Activated T-helper 17 cell treated with anti-CD3 and anti-CD28 coated beads, Interleukin-2, amount 50 U/mL, for 72 hours (primary cell): Measurements from ENCODE around the gene ANO2. TPM values are rescaled to one million over a fixed set of nuclear protein-coding genes. Genes with fewer than 3 reads are reported as not detected.

Source experiments
- ATAC-seq: fragments of 150-1000 bp; cut with Tn5 transposase; replicated peaks from 2 replicates; pipeline ENCODE4 v1.10.0; 2021; ENCODE audit warnings: mild to moderate bottlenecking, moderate library complexity
- H3K27ac Mint-ChIP-seq: one replicate; pipeline ENCODE4 v1.8.0; 2022; ENCODE audit warnings: mixed read lengths
- H3K27me3 Mint-ChIP-seq: one replicate; pipeline ENCODE4 v1.8.0; 2022; ENCODE audit warnings: mixed read lengths
- H3K36me3 Mint-ChIP-seq: one replicate; pipeline ENCODE4 v1.8.0; 2022; ENCODE audit warnings: low read depth, mild to moderate bottlenecking, mixed read lengths
- H3K4me1 Mint-ChIP-seq: one replicate; pipeline ENCODE4 v1.8.0; 2022; ENCODE audit warnings: mixed read lengths
- H3K4me3 Mint-ChIP-seq: one replicate; pipeline ENCODE4 v1.8.0; 2022; ENCODE audit warnings: mild to moderate bottlenecking, mixed read lengths
- H3K9me3 Mint-ChIP-seq: one replicate; pipeline ENCODE4 v1.8.0; 2022; ENCODE audit warnings: mixed read lengths
- total RNA-seq, 2 donors: library from RNA; stranded (reverse); gene quantifications; one replicate each; pipeline ENCODE4 v1.2.3, GENCODE V29; 2022

The ANO2 gene
- total RNA-seq, 2 donors from 2014 or later, result not detected

GRCh38 chr12:5746917-5747316, 198.1 kb downstream of the ANO2 start:
- ATAC-seq, result no peak
- H3K36me3 Mint-ChIP-seq, result no peaks in the 10 kb centered on the region

GRCh38 chr12:5746036-5746908, 198.8 kb downstream of the ANO2 start:
- Mint-ChIP-seq H3K4me1 (no peaks in the 10 kb centered on the region), H3K36me3 (no peaks in the 10 kb centered on the region), H3K4me3 (no peak overlapping the region), H3K27me3 (peaks cover 10% of the 10 kb centered on the region), H3K27ac (no peak overlapping the region), H3K9me3 (no peaks in the 10 kb centered on the region)
- ATAC-seq, result no peak

More at GRCh38 chr12:5746917-5747316, 198.1 kb downstream of the ANO2 start:
- Mint-ChIP-seq H3K9me3 (no peaks in the 10 kb centered on the region), H3K4me3 (no peak overlapping the region), H3K27ac (no peak overlapping the region), H3K27me3 (peaks cover 8% of the 10 kb centered on the region), H3K4me1 (no peaks in the 10 kb centered on the region)

- Mint-ChIP-seq H3K27me3 (peaks cover 10% of the 10 kb centered on the region), H3K27ac (no peak overlapping the region), H3K4me1 (no peaks in the 10 kb centered on the region), H3K9me3 (no peaks in the 10 kb centered on the region), H3K4me3 (no peak overlapping the region), H3K36me3 (no peaks in the 10 kb centered on the region)
- ATAC-seq, result peak; percentile 56
Measured at GRCh38 chr12:5745251-5745888, 199.7 kb downstream of the ANO2 start.

- H3K27me3 Mint-ChIP-seq, result peaks cover 15% of the 10 kb centered on the region
- ATAC-seq, result no peak
- no peaks in the 10 kb centered on the region for H3K36me3 Mint-ChIP-seq
- H3K4me1 Mint-ChIP-seq, result no peaks in the 10 kb centered on the region
- H3K4me3 Mint-ChIP-seq, result no peak overlapping the region
- no peak overlapping the region for H3K27ac Mint-ChIP-seq
- no peaks in the 10 kb centered on the region for H3K9me3 Mint-ChIP-seq
Measured at GRCh38 chr12:5742258-5742657, 202.8 kb downstream of the ANO2 start.

- Mint-ChIP-seq H3K9me3 (no peaks in the 10 kb centered on the region), H3K4me1 (no peaks in the 10 kb centered on the region), H3K27ac (no peak overlapping the region), H3K36me3 (no peaks in the 10 kb centered on the region), H3K27me3 (peaks cover 19% of the 10 kb centered on the region), H3K4me3 (no peak overlapping the region)
- no peak for ATAC-seq
Measured at GRCh38 chr12:5739917-5740316, 205.1 kb downstream of the ANO2 start.

GRCh38 chr12:5737778-5738177, 207.3 kb downstream of the ANO2 start:
- no peaks in the 10 kb centered on the region for H3K36me3 Mint-ChIP-seq
- H3K4me3 Mint-ChIP-seq, result no peak overlapping the region
- H3K27ac Mint-ChIP-seq, result no peak overlapping the region
- peaks cover 15% of the 10 kb centered on the region for H3K27me3 Mint-ChIP-seq
- no peak for ATAC-seq
- no peaks in the 10 kb centered on the region for H3K9me3 Mint-ChIP-seq
- H3K4me1 Mint-ChIP-seq, result no peaks in the 10 kb centered on the region

- H3K27ac Mint-ChIP-seq, result no peak overlapping the region
- H3K36me3 Mint-ChIP-seq, result no peaks in the 10 kb centered on the region
- peaks cover 9% of the 10 kb centered on the region for H3K27me3 Mint-ChIP-seq
- no peak overlapping the region for H3K4me3 Mint-ChIP-seq
- H3K4me1 Mint-ChIP-seq, result no peaks in the 10 kb centered on the region
- ATAC-seq, result no peak
- no peaks in the 10 kb centered on the region for H3K9me3 Mint-ChIP-seq
Measured at GRCh38 chr12:5736527-5736926, 208.5 kb downstream of the ANO2 start.

- H3K27ac Mint-ChIP-seq, result no peak overlapping the region
- H3K4me3 Mint-ChIP-seq, result no peak overlapping the region
- peaks cover 9% of the 10 kb centered on the region for H3K27me3 Mint-ChIP-seq
- H3K4me1 Mint-ChIP-seq, result no peaks in the 10 kb centered on the region
- H3K9me3 Mint-ChIP-seq, result no peaks in the 10 kb centered on the region
- H3K36me3 Mint-ChIP-seq, result no peaks in the 10 kb centered on the region
- ATAC-seq, result no peak
Measured at GRCh38 chr12:5736016-5736415, 209.0 kb downstream of the ANO2 start.

- no peaks in the 10 kb centered on the region for H3K4me1 Mint-ChIP-seq
- no peak for ATAC-seq
- no peaks in the 10 kb centered on the region for H3K9me3 Mint-ChIP-seq
- H3K4me3 Mint-ChIP-seq, result no peak overlapping the region
- H3K27me3 Mint-ChIP-seq, result peaks cover 4% of the 10 kb centered on the region
- no peak overlapping the region for H3K27ac Mint-ChIP-seq
- H3K36me3 Mint-ChIP-seq, result no peaks in the 10 kb centered on the region
Measured at GRCh38 chr12:5733916-5734315, 211.1 kb downstream of the ANO2 start.

- H3K27me3 Mint-ChIP-seq, result peaks cover 4% of the 10 kb centered on the region
- H3K36me3 Mint-ChIP-seq, result no peaks in the 10 kb centered on the region
- no peaks in the 10 kb centered on the region for H3K9me3 Mint-ChIP-seq
- no peak overlapping the region for H3K4me3 Mint-ChIP-seq
- H3K27ac Mint-ChIP-seq, result no peak overlapping the region
- ATAC-seq, result no peak
- no peaks in the 10 kb centered on the region for H3K4me1 Mint-ChIP-seq
Measured at GRCh38 chr12:5733136-5733755, 211.8 kb downstream of the ANO2 start.

- Mint-ChIP-seq H3K9me3 (no peaks in the 10 kb centered on the region), H3K36me3 (no peaks in the 10 kb centered on the region), H3K4me1 (no peaks in the 10 kb centered on the region), H3K4me3 (no peak overlapping the region), H3K27me3 (peaks cover 12% of the 10 kb centered on the region), H3K27ac (no peak overlapping the region)
- no peak for ATAC-seq
Measured at GRCh38 chr12:5730962-5731361, 214.1 kb downstream of the ANO2 start.

- peaks cover 26% of the 10 kb centered on the region for H3K27me3 Mint-ChIP-seq
- H3K36me3 Mint-ChIP-seq, result no peaks in the 10 kb centered on the region
- no peaks in the 10 kb centered on the region for H3K4me1 Mint-ChIP-seq
- H3K9me3 Mint-ChIP-seq, result no peaks in the 10 kb centered on the region
- no peak overlapping the region for H3K4me3 Mint-ChIP-seq
- H3K27ac Mint-ChIP-seq, result no peak overlapping the region
- no peak for ATAC-seq
Measured at GRCh38 chr12:5723711-5724252, 221.3 kb downstream of the ANO2 start.

GRCh38 chr12:5723071-5723470, 222.0 kb downstream of the ANO2 start:
- no peaks in the 10 kb centered on the region for H3K9me3 Mint-ChIP-seq
- ATAC-seq, result no peak
- peaks cover 28% of the 10 kb centered on the region for H3K27me3 Mint-ChIP-seq
- no peak overlapping the region for H3K27ac Mint-ChIP-seq
- no peak overlapping the region for H3K4me3 Mint-ChIP-seq
- no peaks in the 10 kb centered on the region for H3K4me1 Mint-ChIP-seq
- H3K36me3 Mint-ChIP-seq, result no peaks in the 10 kb centered on the region

- no peak overlapping the region for H3K27ac Mint-ChIP-seq
- no peaks in the 10 kb centered on the region for H3K36me3 Mint-ChIP-seq
- no peaks in the 10 kb centered on the region for H3K4me1 Mint-ChIP-seq
- no peak for ATAC-seq
- H3K9me3 Mint-ChIP-seq, result no peaks in the 10 kb centered on the region
- no peak overlapping the region for H3K4me3 Mint-ChIP-seq
- H3K27me3 Mint-ChIP-seq, result peaks cover 17% of the 10 kb centered on the region
Measured at GRCh38 chr12:5720381-5721005, 224.6 kb downstream of the ANO2 start.
